Panc1 (cell line): Measurements from ENCODE around the gene INCA1. TPM values are rescaled to one million over a fixed set of nuclear protein-coding genes. Genes with fewer than 3 reads are reported as not detected.

Experiments
- ATAC-seq: fragments of 200-7000 bp; cut with Tn5 transposase; 2 replicates; pipeline ENCODE4 v1.9.1; 2020; ENCODE audit warnings: mild to moderate bottlenecking, moderate library complexity
- BruUV-seq: library from RNA; stranded (reverse); fragments of 400-500 nt; replicated peaks from 2 replicates; lab custom pipeline; 2021; lab: Mats Ljungman, UMichigan
- CTCF ChIA-PET: fragments of 300-600 bp; sonication (Branson Sonifier 250); formaldehyde crosslinking; loops from one replicate; lab custom pipeline; 2022; ENCODE audit warnings: antibody characterized with exemption; lab: Charles Lee
- POLR2A ChIA-PET: fragments of 300-600 bp; sonication (Branson Sonifier 250); formaldehyde crosslinking; loops from one replicate; lab custom pipeline; 2022; ENCODE audit warnings: antibody characterized with exemption; lab: Charles Lee
- DNase-seq: peaks from one replicate; pipeline ENCODE4 v3.0.0-alpha.2; 2010; ENCODE audit warnings: low read depth, low spot score
- H3K27ac ChIP-seq: 2 replicates; pipeline ENCODE4 v1.5.1; 2011; ENCODE audit warnings: mild to moderate bottlenecking, low read length, inconsistent platforms
- H3K27me3 ChIP-seq: fragments of 200-500 bp; sonication (Bioruptor generic); 2 replicates; pipeline ENCODE4 v1.6.0; 2014; ENCODE audit warnings: low read length, inconsistent platforms; ENCODE audit not compliant: control insufficient read depth, insufficient read depth
- H3K36me3 ChIP-seq: fragments of 200-500 bp; sonication (Bioruptor generic); 2 replicates; pipeline ENCODE4 v1.5.1; 2014; ENCODE audit warnings: inconsistent platforms, mild to moderate bottlenecking, low read length, moderate library complexity; ENCODE audit not compliant: control insufficient read depth, insufficient read depth
- H3K4me1 ChIP-seq: 2 replicates; pipeline ENCODE4 v1.5.1; 2011; ENCODE audit warnings: inconsistent platforms, mild to moderate bottlenecking, low read length, moderate library complexity; ENCODE audit not compliant: control insufficient read depth, insufficient read depth
- H3K4me3 ChIP-seq, 2 experiments: 2 replicates each; pipeline ENCODE4 v1.5.1; 2011 to 2012; ENCODE audit warnings: low read depth in 2 of 2, low read length in 2 of 2, mild to moderate bottlenecking in 2 of 2, inconsistent platforms in 1 of 2, moderate library complexity in 1 of 2
- H3K9me3 ChIP-seq: fragments of 200-500 bp; sonication (Bioruptor generic); 2 replicates; pipeline ENCODE4 v1.5.1; 2014; ENCODE audit warnings: low read depth, mild to moderate bottlenecking, inconsistent platforms, low read length, moderate library complexity; ENCODE audit not compliant: control insufficient read depth, insufficient read depth
- CTCF ChIP-seq: fragments of 450-650 bp; IDR thresholded peaks from 2 replicates; pipeline ENCODE4 v1.5.1; 2017; ENCODE audit warnings: mild to moderate bottlenecking
- POLR2AphosphoS5 ChIP-seq: IDR thresholded peaks from 2 replicates; pipeline ENCODE4 v1.6.1; 2012; ENCODE audit warnings: mild to moderate bottlenecking, low read depth, low read length, moderate library complexity
- REST ChIP-seq, 2 experiments: IDR thresholded peaks; 2 replicates each; pipeline ENCODE4 v1.6.1; 2011 to 2012; ENCODE audit warnings: low read depth in 2 of 2, control low read depth in 1 of 2, low read length in 1 of 2, mild to moderate bottlenecking in 1 of 2, moderate library complexity in 1 of 2; ENCODE audit not compliant: insufficient read depth in 1 of 2
- SIN3A ChIP-seq: IDR thresholded peaks from 2 replicates; pipeline ENCODE4 v1.6.1; 2012; ENCODE audit warnings: low read depth, mild to moderate bottlenecking, low read length, moderate library complexity, borderline replicate concordance; ENCODE audit not compliant: insufficient read depth
- TCF7L2 ChIP-seq: IDR thresholded peaks from 2 replicates; pipeline ENCODE4 v1.6.1; 2011; ENCODE audit warnings: mild to moderate bottlenecking, low read depth, low read length, inconsistent platforms
- in situ Hi-C: cut with HindIII; loops from 2 replicates; pipeline ENCODE4 v1.10.0; 2016; ENCODE audit warnings: low sequenced_read_pairs, low pct_unique_long_range_greater_than_20kb
- intact Hi-C: fragments of 100-400 bp; cut with micrococcal nuclease; formaldehyde crosslinking; loops from one replicate; pipeline ENCODE4 v1.10.0; 2022; ENCODE audit not compliant: unreplicated experiment
- total RNA-seq: library from RNA; stranded (reverse); gene quantifications from one replicate; pipeline ENCODE4 v1.2.1, GENCODE V29; 2021; ENCODE audit not compliant: unreplicated experiment

INCA1 gene
- total RNA-seq, 1 experiment from 2014 or later, result 1.7 TPM

- no TSS peak for BruUV-seq
- Histone ChIP-seq H3K36me3 (peaks cover 14% of the 10 kb centered on the region), H3K27me3 (no peaks in the 10 kb centered on the region), H3K9me3 (no peaks in the 10 kb centered on the region), H3K27ac (peak overlapping the region; percentile 94), H3K4me3 (peak overlapping the region; percentile 83 to 85), H3K4me1 (peaks cover 28% of the 10 kb centered on the region)
- ATAC-seq, result peak; percentile 36
- peak; percentile 83 for DNase-seq
- POLR2A ChIA-PET, result interaction anchor here (0.6 to 1.2 kb wide), 2 partner anchors 22 to 380 kb away, joined by 4 to 5 read pairs; partner anchors contain the start of gene SPAG7
- in situ Hi-C loops, result no loop called here
- TF ChIP-seq POLR2AphosphoS5, result no peak
- TF ChIP-seq TCF7L2, result no peak
- no peak for TF ChIP-seq SIN3A
- no peak for TF ChIP-seq CTCF
- TF ChIP-seq REST (IDR thresholded peaks at IDR 0.05; ENCODE audit: insufficient read depth in 1 of 2, low read depth in 2 of 2, low read length in 1 of 2), result no peak
- CTCF ChIA-PET, result no interaction called here
- intact Hi-C loops, result no loop called here
Observed at GRCh38 chr17:4945176-4945943, 52.0 kb downstream of the INCA1 start.

- Histone ChIP-seq H3K27me3 (no peaks in the 10 kb centered on the region), H3K36me3 (peaks cover 14% of the 10 kb centered on the region), H3K4me1 (peaks cover 27% of the 10 kb centered on the region), H3K4me3 (peak overlapping the region; percentile 83 to 85; a peak in 3 of 4 replicates), H3K27ac (peak overlapping the region; percentile 94), H3K9me3 (no peaks in the 10 kb centered on the region)
- no peak for DNase-seq
- no TSS peak for BruUV-seq
- ATAC-seq, result no peak
- POLR2A ChIA-PET, result interaction anchor here (0.6 to 1.2 kb wide), 2 partner anchors 23 to 380 kb away, joined by 4 to 5 read pairs; partner anchors contain the start of gene SPAG7
- CTCF ChIA-PET, result no interaction called here
- TF ChIP-seq SIN3A (peak; percentile 48; the same call in 1 of the 2 replicates), TCF7L2 (no peak)
- intact Hi-C loops (no loop called here), in situ Hi-C loops (no loop called here)
Observed at GRCh38 chr17:4944554-4945175, 52.7 kb downstream of the INCA1 start.
